Skeletal muscle satellite cell (primary cell): ENCODE measurements around the gene GPX6.
"Not testable (repeated sequence)": the region's sequence is repeated elsewhere in the genome, so short reads cannot be mapped to it uniquely, and the experiment has no call there.

Experiments used
- H3K27me3 ChIP-seq: 2 replicates; pipeline ENCODE4 v1.7.0; 2013; ENCODE audit warnings: low read length; ENCODE audit not compliant: control insufficient read depth, insufficient read depth
- H3K36me3 ChIP-seq: 2 replicates; pipeline ENCODE4 v1.7.0; 2013; ENCODE audit warnings: mild to moderate bottlenecking, control low read depth, low read length; ENCODE audit not compliant: insufficient read depth
- H3K4me1 ChIP-seq: 2 replicates; pipeline ENCODE4 v1.7.0; 2013; ENCODE audit warnings: low read length; ENCODE audit not compliant: control insufficient read depth, insufficient read depth
- H3K4me2 ChIP-seq: 2 replicates; pipeline ENCODE4 v1.7.0; 2013; ENCODE audit warnings: mild to moderate bottlenecking, low read length
- H3K4me3 ChIP-seq: 2 replicates; pipeline ENCODE4 v1.7.0; 2013; ENCODE audit warnings: low read length
- H3K9ac ChIP-seq: 2 replicates; pipeline ENCODE4 v1.7.0; 2013; ENCODE audit warnings: mild to moderate bottlenecking, low read depth, low read length, moderate library complexity
- H3K9me3 ChIP-seq: replicated peaks from 2 replicates; pipeline ENCODE4 v1.7.0; 2013; ENCODE audit warnings: mild to moderate bottlenecking, control low read depth, low read length

Gene GPX6

DNA sequence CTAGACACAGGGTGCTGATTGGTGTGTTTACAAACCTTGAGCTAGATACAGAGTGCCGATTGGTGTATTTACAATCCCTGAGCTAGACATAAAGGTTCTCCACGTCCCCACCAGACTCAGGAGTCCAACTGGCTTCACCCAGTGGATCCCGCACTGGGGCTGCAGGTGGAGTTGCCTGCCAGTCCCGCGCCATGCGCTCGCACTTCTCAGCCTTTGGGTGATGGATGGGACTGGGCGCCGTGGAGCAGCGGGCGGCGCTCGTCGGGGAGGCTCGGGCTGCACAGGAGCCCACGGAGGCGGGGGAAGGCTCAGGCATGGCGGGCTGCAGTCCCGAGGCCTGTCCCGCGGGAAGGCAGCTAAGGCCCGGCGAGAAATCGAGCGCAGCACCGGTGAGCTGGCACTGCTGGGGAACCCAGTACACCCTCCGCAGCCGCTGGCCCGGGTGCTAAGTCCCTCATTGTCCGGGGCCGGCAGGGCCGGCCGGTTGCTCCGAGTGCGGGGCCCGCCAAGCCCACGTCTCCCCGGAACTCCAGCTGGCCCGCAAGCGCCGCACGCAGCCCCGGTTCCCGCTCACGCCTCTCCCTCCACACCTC lies 46.3 kb downstream of the GPX6 start:
- not testable (repeated sequence) for H3K9me3 ChIP-seq

DNA sequence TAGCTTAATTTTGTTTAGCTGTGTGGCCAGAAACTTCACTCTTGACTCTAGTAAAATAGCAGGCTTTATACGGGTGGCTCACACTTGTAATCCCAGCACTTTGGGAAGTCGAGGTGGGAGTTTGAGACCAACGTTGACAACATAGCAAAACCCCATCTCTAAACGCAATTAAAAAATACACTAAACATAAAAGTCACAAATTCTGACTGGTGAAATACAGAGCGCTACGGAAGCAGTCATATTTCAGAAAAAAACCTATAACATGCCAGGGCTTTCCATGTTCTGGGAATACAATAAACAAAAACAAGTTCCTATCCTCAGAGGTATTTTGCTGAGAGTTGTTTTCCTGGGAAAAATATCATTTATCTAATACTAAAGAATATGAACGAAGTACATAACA lies 47.5 kb downstream of the GPX6 start:
- Histone ChIP-seq H3K36me3 (no peaks in the 10 kb centered on the region), H3K9me3 (no peaks in the 10 kb centered on the region), H3K27me3 (no peaks in the 10 kb centered on the region), H3K4me1 (no peaks in the 10 kb centered on the region), H3K4me2 (no peak overlapping the region), H3K4me3 (no peak overlapping the region), H3K9ac (no peak overlapping the region)

More for the DNA sequence above, 46.3 kb downstream of the GPX6 start:
- not testable (repeated sequence) for H3K9ac ChIP-seq, H3K27me3 ChIP-seq, H3K4me2 ChIP-seq, H3K4me1 ChIP-seq, H3K36me3 ChIP-seq, H3K4me3 ChIP-seq

DNA sequence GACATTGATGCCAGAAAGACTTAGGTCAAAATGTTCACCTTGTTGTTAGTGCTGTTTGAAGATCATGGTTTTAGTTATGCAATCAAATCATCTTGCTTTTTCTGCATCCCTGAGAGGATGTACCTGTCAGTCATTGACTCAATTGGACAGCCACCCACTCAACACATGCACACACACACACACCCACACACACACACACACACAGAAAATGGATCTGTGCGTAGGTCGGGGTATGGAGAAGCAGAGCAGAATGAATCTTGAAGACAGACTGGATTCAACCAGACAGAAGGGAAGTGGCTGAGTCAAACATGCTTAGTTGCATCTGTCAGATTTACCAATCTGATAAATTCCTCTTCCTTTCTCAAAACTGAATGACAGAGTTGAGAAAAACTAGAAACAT lies 53.2 kb downstream of the GPX6 start:
- no peaks in the 10 kb centered on the region for H3K9me3 ChIP-seq
- H3K4me2 ChIP-seq, result no peak overlapping the region
- H3K4me1 ChIP-seq, result no peaks in the 10 kb centered on the region
- peaks cover 8% of the 10 kb centered on the region for H3K27me3 ChIP-seq
- H3K9ac ChIP-seq, result no peak overlapping the region
- H3K36me3 ChIP-seq, result no peaks in the 10 kb centered on the region
- H3K4me3 ChIP-seq, result no peak overlapping the region

DNA sequence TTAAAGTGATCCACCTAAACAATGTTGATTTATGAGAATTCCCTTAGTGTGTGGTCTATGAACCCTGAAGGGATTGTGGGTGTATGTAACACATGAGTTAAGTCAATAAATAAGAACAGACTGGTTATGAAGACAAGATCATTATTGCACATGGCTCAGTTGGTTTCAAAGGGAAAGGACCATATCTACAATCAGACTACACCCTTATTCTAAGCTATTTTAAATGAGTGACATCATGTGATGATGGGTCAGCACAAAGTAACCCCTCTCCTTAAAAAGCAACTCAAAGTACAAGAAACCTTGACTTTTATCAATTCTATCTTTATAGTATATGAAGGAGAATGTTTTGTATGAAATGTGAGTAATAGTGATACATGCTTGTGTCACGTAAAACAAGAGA lies 57.0 kb downstream of the GPX6 start:
- Histone ChIP-seq H3K4me3 (no peak overlapping the region), H3K9ac (no peak overlapping the region), H3K4me2 (no peak overlapping the region), H3K4me1 (no peaks in the 10 kb centered on the region), H3K9me3 (no peaks in the 10 kb centered on the region), H3K36me3 (no peaks in the 10 kb centered on the region), H3K27me3 (peaks cover 8% of the 10 kb centered on the region)
